Retinal pigment epithelial cell (primary cell): ENCODE data around the gene TMEM181.
"Not testable (repeated sequence)": the region's sequence is repeated elsewhere in the genome, so short reads cannot be mapped to it uniquely, and the experiment has no call there.

Source experiments
- DNase-seq: peaks from one replicate; pipeline ENCODE4 v3.0.0-alpha.2; 2010; ENCODE audit warnings: low read depth
- H3K4me3 ChIP-seq: 2 replicates; pipeline ENCODE4 v1.5.1; 2011; ENCODE audit warnings: mild to moderate bottlenecking, low read length, control low read depth, moderate library complexity
- TF ChIP-seq, protein P1 (sequence below): conservative IDR thresholded peaks from 2 replicates; pipeline ENCODE4 v1.5.1; 2011; ENCODE audit warnings: low read depth, low read length, control low read depth, inconsistent platforms

TMEM181 gene

DNA sequence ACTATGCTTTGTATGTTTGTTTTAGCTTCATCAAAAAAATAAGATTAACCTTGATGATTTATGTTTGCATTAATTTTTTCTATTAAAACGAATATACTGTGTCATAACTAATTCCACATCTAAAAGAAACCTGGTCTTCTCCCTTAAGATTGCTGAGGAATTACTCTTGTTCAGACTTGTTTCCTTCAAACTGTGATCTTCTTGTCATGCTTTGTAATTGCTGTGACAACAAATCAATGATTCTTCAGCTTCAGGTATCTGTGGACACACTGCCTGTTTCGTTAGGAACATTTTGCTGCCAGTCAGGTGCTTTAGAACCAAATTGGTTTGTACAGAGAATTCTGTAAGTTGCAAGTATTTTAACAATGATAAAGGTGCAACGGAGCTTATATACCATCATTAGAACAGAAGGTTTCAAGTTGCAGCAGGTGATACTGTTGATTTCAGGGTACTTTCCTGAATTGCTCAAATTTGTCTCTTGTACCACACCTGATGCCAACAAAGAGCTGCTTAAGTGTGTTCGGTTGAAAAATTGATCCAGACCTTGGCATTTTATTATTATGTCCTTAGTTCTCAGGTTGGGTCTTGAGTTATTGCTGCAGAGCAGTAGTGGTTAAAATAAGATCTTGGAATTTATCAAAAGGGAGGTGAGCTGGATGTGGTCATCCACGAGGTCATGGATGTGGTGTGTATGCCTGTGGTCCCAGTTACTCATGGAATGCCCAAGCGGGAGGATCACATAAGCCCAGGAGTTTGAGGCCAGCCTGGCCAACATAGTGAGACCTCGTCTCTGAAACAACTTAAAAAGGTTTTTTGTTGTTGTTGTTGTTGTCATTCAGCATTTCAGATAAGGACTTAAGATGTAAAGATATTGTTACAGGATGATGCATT, 109.5 kb downstream of the TMEM181 start:
- H3K4me3 ChIP-seq: no peak overlapping the region
- TF ChIP-seq, protein P1, sequence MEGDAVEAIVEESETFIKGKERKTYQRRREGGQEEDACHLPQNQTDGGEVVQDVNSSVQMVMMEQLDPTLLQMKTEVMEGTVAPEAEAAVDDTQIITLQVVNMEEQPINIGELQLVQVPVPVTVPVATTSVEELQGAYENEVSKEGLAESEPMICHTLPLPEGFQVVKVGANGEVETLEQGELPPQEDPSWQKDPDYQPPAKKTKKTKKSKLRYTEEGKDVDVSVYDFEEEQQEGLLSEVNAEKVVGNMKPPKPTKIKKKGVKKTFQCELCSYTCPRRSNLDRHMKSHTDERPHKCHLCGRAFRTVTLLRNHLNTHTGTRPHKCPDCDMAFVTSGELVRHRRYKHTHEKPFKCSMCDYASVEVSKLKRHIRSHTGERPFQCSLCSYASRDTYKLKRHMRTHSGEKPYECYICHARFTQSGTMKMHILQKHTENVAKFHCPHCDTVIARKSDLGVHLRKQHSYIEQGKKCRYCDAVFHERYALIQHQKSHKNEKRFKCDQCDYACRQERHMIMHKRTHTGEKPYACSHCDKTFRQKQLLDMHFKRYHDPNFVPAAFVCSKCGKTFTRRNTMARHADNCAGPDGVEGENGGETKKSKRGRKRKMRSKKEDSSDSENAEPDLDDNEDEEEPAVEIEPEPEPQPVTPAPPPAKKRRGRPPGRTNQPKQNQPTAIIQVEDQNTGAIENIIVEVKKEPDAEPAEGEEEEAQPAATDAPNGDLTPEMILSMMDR: no peak
- DNase-seq: no peak

DNA sequence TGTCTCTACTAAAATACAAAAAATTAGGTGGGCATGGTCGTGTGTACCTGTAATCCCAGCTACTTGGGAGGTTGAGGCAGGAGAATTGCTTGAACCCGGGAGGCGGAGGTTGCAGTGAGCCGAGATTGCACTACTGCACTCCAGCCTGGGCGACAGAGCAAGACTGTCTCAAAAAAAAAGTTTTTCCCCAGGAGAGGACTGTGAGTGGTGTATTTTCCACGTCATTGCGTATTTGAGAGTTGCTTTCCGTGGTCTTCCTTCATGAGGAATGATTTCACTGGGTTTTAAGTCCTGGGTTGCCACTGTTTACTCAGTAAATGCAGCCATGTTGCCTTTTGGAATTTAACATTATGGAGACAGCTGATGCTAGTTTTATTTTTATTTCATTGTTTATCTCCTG, 112.2 kb downstream of the TMEM181 start:
- DNase-seq, H3K4me3 ChIP-seq: not testable (repeated sequence)

DNA sequence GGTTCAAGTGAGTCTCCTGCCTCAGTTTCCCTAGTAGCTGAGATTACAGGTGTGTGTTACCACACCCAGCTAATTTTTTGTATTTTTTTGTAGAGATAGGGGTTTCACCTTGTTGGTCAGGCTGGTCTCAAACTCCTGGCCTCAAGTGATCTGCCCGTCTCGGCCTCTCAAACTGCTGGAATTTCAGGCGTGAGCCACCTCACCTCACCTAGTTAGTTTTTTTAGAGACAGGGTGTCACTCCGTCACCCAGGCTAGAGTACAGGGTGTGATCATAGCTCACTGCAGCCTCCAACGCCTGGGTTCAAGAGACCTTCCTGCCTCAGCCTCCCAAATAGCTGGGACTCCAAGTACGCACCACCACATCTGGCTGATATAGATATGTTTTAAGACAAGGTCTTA, 112.8 kb downstream of the TMEM181 start:
- TF ChIP-seq, protein P1: no peak
- no peak for DNase-seq
- H3K4me3 ChIP-seq: no peak overlapping the region

DNA sequence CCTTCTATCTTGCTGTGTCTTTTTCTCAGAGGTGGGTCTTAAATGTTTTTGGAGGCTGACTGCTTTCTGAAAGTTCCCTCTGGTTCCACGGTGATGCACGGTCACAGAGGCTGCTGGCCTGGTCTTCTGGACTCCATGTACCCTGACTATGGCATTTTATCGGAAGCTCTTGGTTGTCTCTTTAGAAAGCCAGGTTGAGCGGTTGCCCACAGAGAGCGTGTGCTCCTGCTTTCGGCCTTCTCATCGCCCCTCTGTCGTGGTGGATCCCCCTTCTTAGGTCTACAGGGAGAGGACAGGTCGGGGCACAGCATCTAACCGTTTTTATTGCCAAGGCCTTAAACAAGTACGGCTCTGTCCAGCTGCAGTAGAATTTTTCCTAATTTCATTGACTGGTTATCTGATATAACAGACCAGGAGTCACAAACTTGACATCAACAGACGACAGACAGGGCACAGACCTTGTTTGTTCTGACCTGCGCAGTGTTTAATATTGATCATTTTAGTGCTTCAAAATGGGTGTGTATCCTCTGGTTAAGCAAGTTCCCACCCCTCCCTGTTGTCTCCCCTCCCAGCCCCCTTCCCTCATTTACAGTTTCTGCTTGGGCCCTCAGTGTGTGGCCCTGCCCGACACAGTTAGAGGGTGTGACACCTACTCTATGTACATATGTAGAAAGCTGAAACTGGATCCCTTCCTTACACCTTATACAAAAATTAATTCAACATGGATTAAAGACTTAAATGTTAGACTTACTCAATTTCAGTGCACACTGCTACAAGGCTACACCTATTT, 114.6 kb downstream of the TMEM181 start:
- no peak for DNase-seq

DNA sequence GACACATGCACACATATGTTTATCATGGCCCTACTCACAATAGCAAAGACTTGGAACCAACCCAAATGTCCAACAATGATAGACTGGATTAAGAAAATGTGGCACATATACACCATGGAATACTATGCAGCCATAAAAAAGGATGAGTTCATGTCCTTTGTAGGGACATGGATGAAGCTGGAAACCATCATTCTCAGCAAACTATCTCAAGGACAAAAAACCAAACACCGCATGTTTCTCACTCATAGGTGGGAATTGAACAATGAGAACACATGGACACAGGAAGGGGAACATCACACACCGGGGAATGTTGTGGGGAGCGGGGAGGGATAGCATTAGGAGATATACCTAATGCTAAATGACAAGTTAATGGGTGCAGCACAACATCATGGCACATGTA, 117.2 kb downstream of the TMEM181 start:
- DNase-seq, H3K4me3 ChIP-seq: not testable (repeated sequence)

More for the DNA sequence above, 114.6 kb downstream of the TMEM181 start:
- TF ChIP-seq, protein P1: no peak
- H3K4me3 ChIP-seq: no peak overlapping the region

DNA sequence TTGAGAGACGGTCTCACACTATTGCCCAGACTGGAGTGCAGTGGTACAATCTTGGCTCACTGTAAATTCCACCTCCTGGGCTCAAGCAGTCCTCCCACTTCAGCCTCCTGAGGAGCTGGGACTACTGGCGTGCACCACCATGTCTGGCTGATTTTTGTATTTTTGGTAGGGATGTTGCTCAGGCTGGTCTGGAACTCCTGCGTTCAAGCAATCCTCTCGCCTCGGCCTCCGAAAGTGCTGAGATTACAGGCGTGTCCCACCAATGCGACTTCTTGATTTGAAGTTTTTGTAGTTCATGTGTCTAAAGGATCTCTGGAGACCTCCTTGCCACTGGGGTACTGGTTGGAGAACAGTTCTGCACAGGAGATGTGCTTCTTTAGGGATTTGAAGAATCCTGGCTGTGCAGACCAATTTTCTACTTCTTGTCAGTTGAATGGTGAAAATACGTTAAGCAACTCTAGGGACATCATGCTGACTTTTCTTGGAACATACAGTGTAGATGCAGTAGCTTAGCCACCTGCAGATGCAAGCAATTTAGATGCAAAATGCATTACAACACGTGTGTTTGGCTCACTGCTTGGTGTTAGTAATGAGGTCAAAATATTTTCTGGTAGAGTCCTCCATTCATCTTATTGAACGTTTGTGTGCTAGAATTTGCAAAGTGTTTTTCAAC, 118.2 kb downstream of the TMEM181 start:
- no peak overlapping the region for H3K4me3 ChIP-seq
- TF ChIP-seq, protein P1: no peak
- no peak for DNase-seq

DNA sequence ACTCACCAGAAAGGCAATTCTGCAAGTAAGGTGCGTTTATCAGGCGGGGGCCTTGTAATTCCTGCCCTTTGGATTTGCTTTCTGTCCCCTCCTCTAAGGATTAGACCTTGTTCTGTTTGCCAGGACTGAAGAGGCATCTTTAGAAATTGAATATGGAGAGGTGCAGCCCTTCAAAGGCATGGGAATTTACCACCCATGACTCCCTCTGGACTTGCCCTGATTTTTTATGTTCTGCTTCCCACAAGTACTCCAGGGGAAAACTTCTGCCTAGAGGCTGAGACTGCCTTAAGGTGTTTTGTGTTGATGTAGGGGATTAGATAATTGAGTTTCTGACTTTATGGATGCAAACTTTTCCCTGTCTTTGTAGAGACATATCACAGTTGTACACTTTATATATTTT, 120.1 kb downstream of the TMEM181 start:
- no peak for DNase-seq
- H3K4me3 ChIP-seq: no peak overlapping the region
- TF ChIP-seq, protein P1: no peak
